GM18951 (cell line): ENCODE results near the gene CCDC150.
"Not testable (repeated sequence)": the region's sequence is repeated elsewhere in the genome, so short reads cannot be mapped to it uniquely, and the experiment has no call there.

Experiments
- POLR2A ChIP-seq: IDR thresholded peaks from 4 replicates; pipeline ENCODE4 v1.6.1; 2011; ENCODE audit warnings: mild to moderate bottlenecking; ENCODE audit not compliant: insufficient read length, insufficient read depth; ENCODE audit errors: extremely low read depth
- in situ Hi-C: fragments of 300-500 bp; cut with MboI; formaldehyde crosslinking; loops from one replicate; pipeline ENCODE4 v1.12.0; 2022; ENCODE audit warnings: low sequenced_read_pairs, mixed read lengths, inconsistent platforms; ENCODE audit not compliant: unreplicated experiment

CCDC150 gene

GRCh38 chr2:196652869-196653268 lies 13.4 kb downstream of the CCDC150 start:
- no peak for TF ChIP-seq POLR2A
- in situ Hi-C loops = no loop called here

- in situ Hi-C loops = no loop called here
- TF ChIP-seq POLR2A = no peak
Measured at GRCh38 chr2:196653843-196654242, 14.3 kb downstream of the CCDC150 start.

DNA sequence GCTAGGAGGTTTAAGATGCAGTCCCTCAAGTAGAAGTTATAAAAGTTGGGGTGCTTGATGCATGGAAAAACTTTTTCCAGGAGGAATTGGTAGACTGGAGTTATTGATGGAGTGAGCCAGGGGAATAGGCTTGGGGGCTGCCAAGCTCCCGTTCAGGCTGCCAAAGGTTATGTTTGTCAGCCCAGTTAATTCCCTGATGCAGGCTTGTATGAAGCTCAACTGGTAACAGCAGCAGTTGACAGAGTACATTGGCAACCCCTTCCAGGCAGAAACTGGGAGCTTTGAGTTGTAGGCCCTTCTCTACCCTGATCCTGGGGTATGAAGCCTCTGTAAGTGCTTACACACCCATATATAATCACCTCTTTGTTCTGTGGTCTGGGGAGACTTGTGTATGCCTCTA lies 16.2 kb downstream of the CCDC150 start:
- no peak for TF ChIP-seq POLR2A
- in situ Hi-C loops = no loop called here

DNA sequence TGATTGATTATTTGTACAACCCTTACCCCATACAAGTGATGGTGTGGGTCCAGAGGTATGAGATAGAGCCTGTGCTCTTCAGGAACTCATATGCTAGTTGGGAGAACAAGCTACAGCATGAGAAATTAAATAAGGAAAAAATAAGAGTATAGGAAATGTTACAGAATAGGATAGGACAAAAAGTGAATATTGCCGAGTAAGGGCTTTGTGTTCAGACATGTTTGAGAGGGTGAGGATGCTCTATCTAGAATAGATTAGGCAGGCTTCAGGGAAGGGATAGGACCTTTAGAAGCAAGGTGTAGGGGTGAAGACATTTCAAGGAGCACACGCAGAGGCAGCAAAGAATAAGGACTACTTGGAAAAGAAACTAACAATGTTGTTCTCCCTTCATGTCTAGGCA lies 17.8 kb downstream of the CCDC150 start:
- TF ChIP-seq POLR2A = no peak
- in situ Hi-C loops = no loop called here

DNA sequence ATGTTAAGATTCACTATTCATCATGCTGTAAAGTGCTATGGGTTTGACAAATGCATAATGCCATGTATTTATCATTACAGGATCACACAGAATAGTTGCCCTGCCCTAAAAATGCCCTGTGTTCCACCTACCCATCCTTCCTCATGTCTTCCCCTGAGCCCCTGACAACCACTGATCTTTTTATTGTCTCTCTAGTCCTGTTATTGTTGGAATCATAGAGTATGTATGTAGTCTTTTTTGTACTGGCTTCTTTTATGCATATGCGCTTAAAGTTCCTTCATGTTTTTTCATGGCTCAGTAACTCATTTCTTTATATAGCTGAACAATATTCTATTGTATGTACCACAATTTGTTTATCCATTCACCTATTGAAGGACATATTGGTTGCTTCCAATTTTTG lies 20.3 kb downstream of the CCDC150 start:
- in situ Hi-C loops = no loop called here
- TF ChIP-seq POLR2A = no peak

DNA sequence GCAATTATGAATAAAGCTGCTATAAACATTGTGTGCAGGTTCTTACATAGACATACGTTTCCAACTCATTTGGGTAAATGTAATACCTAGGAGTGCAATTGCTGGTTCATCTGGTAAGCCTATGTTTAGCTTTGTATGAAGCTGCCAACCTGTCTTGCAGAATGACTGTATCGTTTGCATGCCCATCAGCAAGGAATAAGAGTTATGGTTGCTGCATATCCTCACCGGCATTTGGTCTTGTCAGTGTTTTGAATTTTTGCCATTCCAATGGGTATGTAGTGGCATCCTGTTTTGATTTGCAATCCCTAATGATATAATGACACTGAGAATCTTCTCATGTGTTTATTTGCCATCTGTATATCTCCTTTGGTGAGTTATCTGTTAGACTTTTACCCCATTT lies 20.7 kb downstream of the CCDC150 start:
- no peak for TF ChIP-seq POLR2A
- in situ Hi-C loops = no loop called here

DNA sequence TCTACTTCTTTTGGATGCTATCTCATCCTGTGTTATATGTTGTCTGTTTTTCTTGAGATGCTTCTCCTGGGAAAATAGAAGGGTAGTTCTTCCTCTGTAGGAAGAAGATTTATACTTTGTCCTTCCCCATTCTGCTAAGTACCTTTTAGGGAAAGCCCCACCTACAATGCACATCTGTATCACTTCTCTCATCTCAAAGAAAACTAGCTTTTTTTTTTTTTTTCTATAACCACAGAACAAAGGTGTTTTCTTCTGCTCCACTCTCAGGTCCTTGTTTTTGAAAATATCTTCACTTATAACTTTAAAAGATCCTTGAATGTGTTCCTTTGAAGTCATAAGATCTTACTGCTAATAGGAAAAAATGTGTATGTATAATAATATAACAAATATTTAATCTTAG lies 30.8 kb downstream of the CCDC150 start:
- no peak for TF ChIP-seq POLR2A
- in situ Hi-C loops = no loop called here

GRCh38 chr2:196675963-196676362 lies 36.4 kb downstream of the CCDC150 start:
- TF ChIP-seq POLR2A = no peak
- in situ Hi-C loops = no loop called here

GRCh38 chr2:196677404-196677803 lies 37.9 kb downstream of the CCDC150 start:
- in situ Hi-C loops = no loop called here

GRCh38 chr2:196679368-196679767 lies 39.9 kb downstream of the CCDC150 start:
- in situ Hi-C loops = no loop called here
- TF ChIP-seq POLR2A = no peak

More at GRCh38 chr2:196677404-196677803, 37.9 kb downstream of the CCDC150 start:
- no peak for TF ChIP-seq POLR2A

DNA sequence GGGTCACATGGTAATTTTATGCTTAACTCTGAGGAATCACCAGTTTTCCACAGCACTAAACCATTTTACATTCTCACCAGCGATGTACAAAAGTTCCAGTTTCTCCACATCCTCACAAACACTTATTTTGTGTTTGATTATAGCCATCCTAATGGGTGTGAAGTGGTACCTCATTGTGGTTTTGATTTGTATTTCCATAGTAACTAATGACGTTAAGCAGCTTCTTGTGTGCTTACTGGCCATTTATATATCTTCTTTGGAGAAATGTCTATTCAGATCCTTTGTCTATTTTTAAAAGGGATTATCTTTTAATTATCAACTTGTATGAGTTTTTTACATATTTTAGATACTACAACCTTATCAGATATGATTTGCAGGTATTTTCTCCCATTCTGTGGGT lies 42.0 kb downstream of the CCDC150 start:
- no peak for TF ChIP-seq POLR2A
- in situ Hi-C loops = no loop called here

DNA sequence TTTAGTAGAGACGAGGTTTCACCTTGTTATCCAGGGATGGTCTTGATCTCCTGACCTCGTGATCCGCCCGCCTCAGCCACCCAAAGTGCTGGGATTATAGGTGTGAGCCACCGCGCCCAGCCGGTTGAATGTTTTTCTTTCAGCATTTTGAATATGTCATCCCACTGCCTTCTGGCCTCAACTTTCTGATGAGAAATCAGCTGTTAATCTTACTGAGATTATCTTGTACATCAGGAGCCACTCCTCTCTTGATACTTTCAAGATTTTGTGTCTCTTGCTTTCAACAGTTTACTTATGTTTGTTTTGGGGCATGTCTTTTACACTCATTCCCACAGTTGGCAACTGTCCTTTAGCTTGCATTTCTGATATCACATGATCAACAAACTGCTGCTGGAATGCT lies 46.3 kb downstream of the CCDC150 start:
- no peak for TF ChIP-seq POLR2A
- in situ Hi-C loops = no loop called here

- in situ Hi-C loops = not testable (repeated sequence)
Measured at GRCh38 chr2:196686737-196687136, 47.2 kb downstream of the CCDC150 start.

DNA sequence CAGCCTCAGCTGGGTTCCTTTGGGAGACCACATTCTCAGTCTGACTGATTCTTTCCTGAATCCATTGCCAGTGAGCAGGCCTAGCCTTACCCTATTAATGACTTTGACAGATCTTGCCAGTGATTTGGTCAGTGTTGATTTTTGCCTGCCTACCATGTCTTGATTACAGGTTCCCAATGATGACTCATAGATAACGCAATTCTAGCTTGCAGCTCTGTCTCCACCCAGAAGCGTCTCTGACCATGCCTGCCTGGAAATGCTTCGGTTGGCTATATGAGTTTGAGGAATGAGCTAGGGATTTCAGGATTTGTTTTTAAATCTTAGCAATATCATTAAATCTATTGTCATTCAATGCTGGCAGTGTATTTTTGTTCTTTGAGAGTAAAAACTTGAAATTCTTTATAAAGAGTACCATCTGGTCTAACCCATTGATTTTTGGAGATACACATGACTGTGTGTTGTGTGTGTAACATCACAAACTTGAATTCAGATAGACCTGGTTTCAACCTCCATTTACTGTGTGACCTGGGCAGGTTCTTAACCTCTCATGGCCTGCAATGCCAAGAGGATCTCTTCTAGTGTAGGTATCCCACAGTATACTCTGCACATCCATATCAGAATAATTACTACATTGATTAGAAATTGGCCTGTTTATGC lies 57.0 kb downstream of the CCDC150 start:
- in situ Hi-C loops = no loop called here
- no peak for TF ChIP-seq POLR2A

GRCh38 chr2:196697825-196698224 lies 58.3 kb downstream of the CCDC150 start:
- in situ Hi-C loops = no loop called here
- TF ChIP-seq POLR2A = no peak
